ENCODE results near the gene FSHR.

- no peak for TF ChIP-seq BHLHE40 (IDR thresholded peaks at IDR 0.05; ENCODE audit: borderline replicate concordance)
- no peak for TF ChIP-seq SUZ12 (IDR thresholded peaks at IDR 0.05)
- TF ChIP-seq ARNT (IDR thresholded peaks at IDR 0.05) = no peak
- no peak for TF ChIP-seq L3MBTL2 (conservative IDR thresholded peaks at IDR 0.05)
- no peak for TF ChIP-seq FOXA1 (IDR thresholded peaks at IDR 0.05)
- TF ChIP-seq CTBP1 (IDR thresholded peaks at IDR 0.05; ENCODE audit: borderline replicate concordance) = no peak
- TF ChIP-seq SP1 (IDR thresholded peaks at IDR 0.05) = no peak
- no peak for TF ChIP-seq NFRKB (IDR thresholded peaks at IDR 0.05)
- TF ChIP-seq PKNOX1 (IDR thresholded peaks at IDR 0.05) = no peak
- TF ChIP-seq LEF1 (IDR thresholded peaks at IDR 0.05; ENCODE audit: borderline replicate concordance) = no peak
- TF ChIP-seq TARDBP (IDR thresholded peaks at IDR 0.05) = no peak
- TF ChIP-seq ELF4 (IDR thresholded peaks at IDR 0.05) = no peak
Measured at GRCh38 chr2:49178656-49179055, 24.3 kb upstream of the FSHR start.
